NCI-H82 (cell line): ENCODE results near the gene ZFHX3.

Experiments
- DNase-seq: peaks from one replicate; lab custom pipeline; 2025; lab: John Stamatoyannopoulos, UW

The ZFHX3 gene

DNA sequence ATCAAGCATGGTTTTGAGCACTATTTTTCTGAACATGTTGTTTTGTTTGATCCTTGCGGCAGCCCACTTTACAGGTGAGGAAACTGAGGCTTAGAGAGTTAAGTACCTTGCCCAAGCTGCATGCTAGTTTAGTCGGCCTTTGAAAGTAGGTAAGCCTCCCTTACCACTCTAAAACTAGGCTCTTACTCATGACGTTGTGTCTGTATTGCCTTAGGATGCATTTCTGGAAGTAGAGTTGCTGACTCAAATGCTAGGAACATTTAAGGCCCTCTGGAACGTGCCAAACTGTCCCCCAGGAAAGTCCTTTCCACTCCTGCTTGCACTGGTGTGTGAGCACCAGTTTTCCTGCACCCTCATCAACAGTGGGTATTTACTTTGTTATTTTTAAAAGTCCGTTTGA is 76.6 kb downstream of the ZFHX3 start:
- no peak for DNase-seq

DNA sequence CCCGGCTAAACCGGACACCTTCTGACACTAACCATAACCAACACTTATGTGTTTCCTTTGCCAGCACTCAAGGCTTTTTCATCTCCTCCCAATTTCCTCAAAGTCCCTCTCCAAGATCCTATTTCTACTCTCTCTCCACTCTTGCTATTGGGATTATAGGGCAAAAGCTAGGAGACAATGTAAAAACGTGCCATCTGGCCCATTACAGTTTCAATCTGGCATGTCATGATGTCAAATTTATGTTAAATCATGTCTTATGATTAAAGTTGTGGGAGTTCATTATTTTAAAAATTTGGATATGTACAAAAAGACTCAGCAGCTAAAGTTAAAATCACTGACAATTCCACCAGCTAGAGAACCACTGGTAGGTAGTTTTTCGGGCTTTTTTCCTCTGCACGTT is 77.3 kb downstream of the ZFHX3 start:
- DNase-seq, result no peak

GRCh38 chr16:72969812-72970211 is 78.1 kb downstream of the ZFHX3 start:
- DNase-seq, result no peak

DNA sequence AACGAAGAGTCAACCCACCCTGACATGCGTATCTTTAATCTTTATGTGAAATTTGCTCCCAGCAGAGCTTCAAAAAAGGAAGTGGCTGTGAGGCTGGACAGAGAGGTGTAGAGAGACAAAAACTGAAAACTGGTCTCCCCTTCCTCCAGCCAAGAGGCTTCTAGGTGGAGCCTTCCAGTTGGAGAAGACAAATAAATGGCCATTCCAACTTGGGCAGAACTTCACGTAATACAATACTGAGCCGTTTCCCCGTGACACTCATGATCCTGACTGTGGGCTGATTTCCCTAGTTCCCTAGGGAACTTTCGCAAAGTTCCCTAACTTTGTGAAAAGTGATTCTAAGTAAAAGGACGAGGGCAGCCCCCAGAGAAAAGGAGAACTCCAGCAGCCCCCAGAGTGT is 78.8 kb downstream of the ZFHX3 start:
- DNase-seq, result no peak

DNA sequence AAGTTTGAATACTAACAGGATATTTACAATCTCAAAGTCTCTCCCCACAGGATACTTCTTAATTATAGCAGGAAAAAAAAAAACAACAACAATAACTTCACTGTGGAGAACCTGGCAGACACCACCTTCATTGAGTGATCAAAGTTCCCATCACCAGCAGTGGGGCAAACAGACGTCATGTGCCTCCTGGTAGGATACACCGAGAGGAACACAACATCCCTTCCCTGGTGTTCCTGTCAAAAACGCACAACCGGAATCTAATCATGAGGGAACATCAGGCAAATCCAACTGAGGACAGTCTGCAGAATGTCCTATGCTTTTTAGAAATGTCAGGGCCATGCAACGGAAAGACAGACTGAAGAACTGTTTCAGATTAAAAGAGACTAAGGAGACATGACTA is 80.0 kb downstream of the ZFHX3 start:
- no peak for DNase-seq

DNA sequence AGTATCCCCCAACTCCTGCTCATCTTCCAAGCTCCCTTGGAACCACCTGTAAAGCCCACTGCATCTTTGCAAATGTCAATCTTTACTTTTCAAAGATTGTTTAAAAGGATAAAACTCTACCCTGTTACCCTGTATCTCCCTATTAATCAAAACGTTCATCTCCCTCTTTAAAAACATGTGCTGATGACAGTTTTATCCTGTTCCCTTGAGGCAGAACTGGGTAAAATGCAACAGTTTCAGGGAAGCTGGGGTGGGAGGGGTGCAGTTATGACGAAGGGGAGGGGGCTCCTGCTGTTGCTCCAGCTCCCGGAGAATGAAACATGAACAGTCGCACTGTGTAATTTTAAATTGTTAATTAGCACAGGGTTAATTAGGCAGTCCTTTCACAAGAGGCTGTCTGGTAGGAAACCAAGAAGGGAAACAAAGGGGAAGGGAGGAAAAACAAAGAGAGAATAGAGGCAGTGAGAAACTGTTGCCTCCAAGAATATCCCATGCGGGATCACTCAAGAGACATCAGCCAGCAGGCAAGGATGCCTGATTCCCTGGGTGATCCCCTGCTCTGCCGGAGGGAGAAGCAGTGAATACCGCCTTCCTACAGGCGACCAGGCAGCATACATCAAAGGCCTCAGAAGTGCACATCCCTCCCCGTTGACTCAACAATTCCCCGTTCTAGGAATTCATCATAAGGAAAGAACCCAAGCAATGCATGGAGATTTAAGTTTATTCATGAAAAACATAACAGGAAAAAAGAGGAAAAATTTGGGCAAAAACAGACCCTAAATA is 84.2 kb downstream of the ZFHX3 start:
- no peak for DNase-seq

- DNase-seq, result no peak
Observed at GRCh38 chr16:72962347-72962746, 85.6 kb downstream of the ZFHX3 start.

DNA sequence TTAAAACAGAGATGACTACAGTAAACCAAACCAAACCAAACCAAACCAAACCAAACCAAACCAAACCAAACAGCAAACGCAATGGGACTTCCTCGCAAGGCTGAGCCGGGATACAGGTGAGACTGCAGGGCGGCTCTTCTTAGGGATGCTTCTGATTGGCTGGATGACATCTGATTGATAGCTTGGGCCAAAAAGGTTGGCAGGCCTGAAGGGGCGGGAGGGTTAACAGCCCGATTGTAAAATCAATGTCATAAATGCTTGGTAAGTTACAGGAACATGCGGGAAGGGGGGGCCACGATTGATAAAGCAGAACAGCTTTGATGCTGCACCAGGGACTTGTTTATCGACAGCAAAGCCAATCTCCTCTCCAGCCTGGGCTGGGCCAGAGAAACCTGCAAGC is 86.1 kb downstream of the ZFHX3 start:
- no peak for DNase-seq

- DNase-seq, result peak; percentile 98
Observed at GRCh38 chr16:72961115-72961832, 86.7 kb downstream of the ZFHX3 start.

- DNase-seq, result no peak
Observed at GRCh38 chr16:72960101-72960500, 87.8 kb downstream of the ZFHX3 start.

GRCh38 chr16:72959301-72959996 is 88.5 kb downstream of the ZFHX3 start:
- no peak for DNase-seq

DNA sequence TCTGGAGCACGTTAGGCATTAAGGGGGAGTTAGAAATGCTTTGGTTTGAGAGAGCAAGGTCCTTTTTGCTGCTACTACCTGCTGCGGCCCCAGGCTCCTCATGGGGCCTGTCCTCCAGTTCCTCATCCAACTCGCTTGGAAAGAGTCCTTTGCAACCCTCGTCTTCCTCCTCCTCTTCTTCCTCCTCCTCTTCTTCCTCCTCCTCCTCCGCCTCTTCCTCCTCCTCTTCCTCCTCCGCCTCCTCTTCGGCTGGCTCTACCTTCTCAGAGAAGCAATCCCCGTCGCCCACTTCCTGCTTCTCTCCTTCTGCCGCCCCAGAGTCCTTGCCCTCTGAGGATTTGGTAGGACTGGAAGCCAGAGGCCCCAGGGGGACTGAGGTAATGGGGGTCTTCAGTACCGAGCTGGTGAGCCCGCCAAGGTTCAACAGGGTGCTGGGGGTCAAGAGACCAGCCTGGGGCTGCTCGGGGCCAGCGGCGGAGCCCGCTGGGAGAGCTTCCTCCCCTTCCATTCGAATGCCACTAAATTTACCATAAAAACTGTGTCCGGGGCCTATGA is 89.3 kb downstream of the ZFHX3 start:
- no peak for DNase-seq

GRCh38 chr16:72957303-72958277 is 90.3 kb downstream of the ZFHX3 start:
- no peak for DNase-seq

DNA sequence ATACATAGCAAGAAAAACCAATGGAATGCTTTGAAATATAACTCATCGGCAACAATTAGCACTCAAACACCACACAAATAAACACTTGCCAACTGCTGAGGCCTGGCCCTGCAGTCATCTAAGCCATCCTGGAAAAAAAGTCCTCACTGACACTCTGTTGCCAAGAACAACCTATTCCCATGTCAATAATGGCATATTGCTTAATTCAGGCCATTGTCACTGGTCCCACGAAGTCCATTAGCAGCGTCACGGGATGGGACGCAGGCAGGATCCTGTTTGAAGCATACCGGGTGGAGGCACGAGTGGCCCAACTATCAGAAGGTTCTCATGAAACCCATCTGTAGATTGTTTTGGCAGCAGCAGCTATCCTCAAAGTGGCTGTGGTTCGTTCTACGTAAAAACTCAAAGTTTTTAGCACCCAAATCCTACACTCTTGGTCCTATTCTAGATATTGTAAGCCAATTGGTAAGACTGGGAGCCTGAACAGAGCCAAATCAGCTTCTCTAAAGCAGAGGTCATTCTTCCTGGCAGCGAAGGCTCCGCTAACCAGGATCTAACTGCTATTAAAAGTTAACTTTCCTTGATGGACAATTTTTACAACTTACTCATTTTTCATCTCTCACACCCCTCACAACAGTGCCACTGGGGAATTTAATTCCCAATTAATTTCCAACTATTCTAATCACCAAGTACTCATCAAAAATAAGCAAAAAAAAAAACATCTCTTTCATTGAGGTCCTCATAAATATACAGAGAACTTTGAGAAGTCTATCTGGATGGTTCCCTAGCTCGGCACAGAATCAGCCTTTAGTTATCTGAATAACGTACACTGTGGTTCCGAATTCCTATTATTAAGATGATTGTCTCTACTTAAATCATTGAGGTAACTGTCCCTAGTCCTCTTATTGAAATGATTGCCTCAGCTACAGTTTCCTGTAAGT is 91.5 kb downstream of the ZFHX3 start:
- DNase-seq, result no peak

DNA sequence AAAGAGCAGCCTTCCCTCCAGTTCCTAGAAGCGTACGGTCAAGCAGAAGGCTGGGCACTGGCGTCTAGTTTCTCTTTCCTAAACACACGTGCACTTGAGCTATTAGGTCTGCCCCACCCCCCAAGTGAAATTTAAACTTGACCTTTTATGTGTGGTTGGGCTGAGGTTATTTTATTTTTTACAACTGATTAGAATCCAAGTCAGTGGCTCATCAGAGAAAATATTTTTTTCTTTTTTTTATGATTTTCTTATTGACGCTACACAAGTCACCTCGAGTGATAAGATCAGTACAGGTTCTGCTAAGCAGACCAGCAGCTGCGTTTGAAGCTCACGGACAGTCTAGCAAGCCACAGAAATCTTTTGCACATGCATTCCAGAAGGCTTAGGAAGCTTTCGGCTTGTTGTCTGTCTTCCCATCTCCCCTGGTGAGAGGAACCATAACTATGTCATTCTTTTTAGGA is 95.1 kb downstream of the ZFHX3 start:
- no peak for DNase-seq

- no peak for DNase-seq
Observed at GRCh38 chr16:72952404-72952803, 95.5 kb downstream of the ZFHX3 start.

- no peak for DNase-seq
Observed at GRCh38 chr16:72951916-72952315, 96.0 kb downstream of the ZFHX3 start.

DNA sequence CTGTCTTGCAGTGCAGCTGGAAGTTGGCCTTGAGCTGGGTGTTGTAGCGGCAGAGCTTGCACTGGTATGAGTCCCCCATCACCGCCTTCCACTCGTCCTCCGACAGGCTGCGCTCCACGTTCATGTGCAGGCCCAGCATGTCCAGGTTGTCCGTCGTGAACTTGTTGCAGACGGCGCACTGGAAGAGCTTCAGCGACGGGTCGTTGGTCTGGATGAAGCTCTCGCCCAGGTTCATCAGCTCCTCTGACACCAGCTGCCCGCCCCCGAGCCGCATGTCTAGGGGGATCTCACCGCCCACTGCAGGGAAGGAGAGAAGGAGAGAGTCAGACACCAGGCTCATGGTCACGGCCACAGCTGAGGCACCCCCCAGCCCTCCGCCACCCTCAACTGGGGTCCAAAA is 97.3 kb downstream of the ZFHX3 start:
- no peak for DNase-seq

GRCh38 chr16:72948238-72948829 is 99.6 kb downstream of the ZFHX3 start:
- DNase-seq, result no peak
